Hematopoietic multipotent progenitor cell treated with erythropoietin and hydrocortisone succinate and interleukin-3 and kit ligand, for 8 days (in vitro differentiated cells): ENCODE measurements around the gene ANKRA2.
"Not testable (repeated sequence)": the region's sequence is repeated elsewhere in the genome, so short reads cannot be mapped to it uniquely, and the experiment has no call there.

Experiments
- DNase-seq: peaks from one replicate; pipeline ENCODE4 v3.0.0-alpha.2; 2015

The ANKRA2 gene

GRCh38 chr5:73545403-73545779 is 20.0 kb downstream of the ANKRA2 start:
- DNase-seq: no peak

GRCh38 chr5:73544429-73545402 is 20.7 kb downstream of the ANKRA2 start:
- no peak for DNase-seq

- DNase-seq: no peak
Observed at GRCh38 chr5:73542020-73542419, 23.4 kb downstream of the ANKRA2 start.

- no peak for DNase-seq
Observed at GRCh38 chr5:73540192-73540591, 25.2 kb downstream of the ANKRA2 start.

- DNase-seq: no peak
Observed at GRCh38 chr5:73539730-73540129, 25.7 kb downstream of the ANKRA2 start.

GRCh38 chr5:73534971-73535370 is 30.5 kb downstream of the ANKRA2 start:
- DNase-seq: no peak

GRCh38 chr5:73534011-73534644 is 31.3 kb downstream of the ANKRA2 start:
- DNase-seq: no peak

- DNase-seq: no peak
Observed at GRCh38 chr5:73532195-73532594, 33.2 kb downstream of the ANKRA2 start.

GRCh38 chr5:73531356-73531755 is 34.1 kb downstream of the ANKRA2 start:
- DNase-seq: no peak

- no peak for DNase-seq
Observed at GRCh38 chr5:73529081-73529480, 36.4 kb downstream of the ANKRA2 start.

- no peak for DNase-seq
Observed at GRCh38 chr5:73528248-73528647, 37.2 kb downstream of the ANKRA2 start.

GRCh38 chr5:73525606-73526203 is 39.7 kb downstream of the ANKRA2 start:
- no peak for DNase-seq

- DNase-seq: no peak
Observed at GRCh38 chr5:73523861-73524260, 41.6 kb downstream of the ANKRA2 start.

- no peak for DNase-seq
Observed at GRCh38 chr5:73522989-73523388, 42.5 kb downstream of the ANKRA2 start.

GRCh38 chr5:73519531-73520283 is 45.7 kb downstream of the ANKRA2 start:
- DNase-seq: peak; percentile 86

GRCh38 chr5:73515232-73515631 is 50.2 kb downstream of the ANKRA2 start:
- DNase-seq: no peak

- DNase-seq: no peak
Observed at GRCh38 chr5:73514418-73514817, 51.0 kb downstream of the ANKRA2 start.

- DNase-seq: no peak
Observed at GRCh38 chr5:73513996-73514395, 51.4 kb downstream of the ANKRA2 start.

- DNase-seq: not testable (repeated sequence)
Observed at GRCh38 chr5:73508521-73508920, 56.9 kb downstream of the ANKRA2 start.

- DNase-seq: no peak
Observed at GRCh38 chr5:73507062-73507461, 58.4 kb downstream of the ANKRA2 start.

GRCh38 chr5:73506459-73506955 is 58.9 kb downstream of the ANKRA2 start:
- DNase-seq: no peak
